Adrenal gland (tissue), 5 donors: Measurements from ENCODE around the gene SLC15A1.
"Not testable (repeated sequence)": the region's sequence is repeated elsewhere in the genome, so short reads cannot be mapped to it uniquely, and the experiment has no call there.

Experiments used
- CTCF ChIP-seq, 6 experiments: fragments of 450-650 bp in 4 of 6; fragments of 200-600 bp in 2 of 6; sonication (generic) in 1 of 6; IDR thresholded peaks; 1 replicate in 5 of 6; 2 replicates in 1 of 6; pipeline versions ENCODE4 v1.5.1 to v1.8.0; 2016 to 2021; ENCODE audit warnings: antibody characterized with exemption in 6 of 6, mild to moderate bottlenecking in 2 of 6, moderate library complexity in 1 of 6
- POLR2A ChIP-seq, 2 donors: fragments of 450-650 bp; IDR thresholded peaks; one replicate each; pipeline ENCODE4 v1.6.1; 2017; ENCODE audit warnings: antibody characterized with exemption in 2 of 2, mild to moderate bottlenecking in 2 of 2, moderate library complexity in 1 of 2
- donor health status: DM: no; HTN: no; CAD: no.

GRCh38 chr13:98639785-98640184 lies 112.7 kb downstream of the SLC15A1 start:
- not testable (repeated sequence) for TF ChIP-seq POLR2A, CTCF (IDR thresholded peaks at IDR 0.05)
